Prostate gland (tissue), 2 donors: Measurements from ENCODE around the gene HS1BP3. TPM values are rescaled to one million over a fixed set of nuclear protein-coding genes. Genes with fewer than 3 reads are reported as not detected.

Source experiments
- DNase-seq: peaks from one replicate; pipeline ENCODE4 v3.0.0-alpha.2; 2019; ENCODE audit warnings: low spot score
- H3K27ac ChIP-seq, 2 donors: fragments of 200-600 bp; sonication (generic); 2 replicates each; pipeline ENCODE4 v1.5.1; 2017 to 2019
- H3K27me3 ChIP-seq: fragments of 200-600 bp; sonication (generic); replicated peaks from 2 replicates; pipeline ENCODE4 v1.5.1; 2019; ENCODE audit not compliant: insufficient read depth
- H3K36me3 ChIP-seq, 2 donors: fragments of 200-600 bp; sonication (generic); 1 replicate in 1 of 2; 2 replicates in 1 of 2; pipeline versions ENCODE4 v1.5.1 to v1.8.1; 2017 to 2019
- H3K4me1 ChIP-seq: fragments of 200-600 bp; sonication (generic); replicated peaks from 2 replicates; pipeline ENCODE4 v1.5.1; 2019
- H3K4me3 ChIP-seq, 2 donors: fragments of 200-600 bp; sonication (generic); 2 replicates each; pipeline ENCODE4 v1.5.1; 2017 to 2019
- H3K9me3 ChIP-seq: fragments of 200-600 bp; sonication (generic); 2 replicates; pipeline ENCODE4 v1.5.1; 2017
- CTCF ChIP-seq, 4 experiments: fragments of 200-600 bp in 2 of 4; fragments of 450-650 bp in 2 of 4; sonication (generic) in 2 of 4; IDR thresholded peaks; 1 replicate in 3 of 4; 2 replicates in 1 of 4; pipeline ENCODE4 v1.5.1; 2016 to 2019; ENCODE audit warnings: antibody characterized with exemption in 4 of 4, mild to moderate bottlenecking in 2 of 4, moderate library complexity in 2 of 4
- POLR2A ChIP-seq: fragments of 450-650 bp; IDR thresholded peaks from one replicate; pipeline ENCODE4 v1.6.1; 2016; ENCODE audit warnings: antibody characterized with exemption, mild to moderate bottlenecking
- POLR2AphosphoS5 ChIP-seq: sonication (generic); formaldehyde crosslinking; IDR thresholded peaks from one replicate; pipeline ENCODE4 v1.6.1; 2017; ENCODE audit warnings: antibody characterized with exemption
- WGBS: methylation state at CpG from one replicate; pipeline ENCODE4 v1.1.5; 2018; 5-methylcytosine and 5-hydroxymethylcytosine counted together
- intact Hi-C: fragments of 100-400 bp; cut with DNase I; formaldehyde crosslinking; loops from one replicate; pipeline ENCODE4 v1.14.2; 2022
- total RNA-seq, 2 donors: library from RNA; depleted of rRNA; stranded (reverse); fragments of >200 nt; gene quantifications; one replicate each; pipeline ENCODE4 v1.1.0, GENCODE V29; 2016

The HS1BP3 gene
- total RNA-seq, 2 donors from 2014 or later = 29.9 to 39.4 TPM

DNA sequence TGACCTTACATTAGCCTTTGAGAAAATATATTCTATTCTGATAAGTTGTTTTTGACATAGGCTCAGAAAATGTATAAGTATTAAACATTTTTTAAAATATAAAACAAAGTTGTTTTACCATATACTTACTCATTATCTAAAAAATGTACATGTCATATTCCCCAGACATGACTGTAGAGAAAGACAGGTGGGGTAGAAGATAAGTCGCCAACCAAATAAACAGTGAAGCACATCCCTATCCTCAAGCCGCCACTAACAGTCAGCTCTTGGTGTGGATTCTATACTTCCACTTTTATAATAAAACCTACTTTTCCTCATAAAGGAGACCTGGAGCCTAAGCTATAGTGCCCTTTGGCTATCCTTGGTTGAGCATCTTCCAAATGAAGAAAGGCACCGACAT, 42.4 kb upstream of the HS1BP3 start:
- Histone ChIP-seq H3K9me3 (no peaks in the 10 kb centered on the region), H3K4me3 (no peak overlapping the region), H3K27me3 (no peaks in the 10 kb centered on the region), H3K27ac (no peak overlapping the region), H3K36me3 (no peaks in the 10 kb centered on the region), H3K4me1 (no peaks in the 10 kb centered on the region)
- intact Hi-C loops = no loop called here
- DNase-seq = no peak
- no peak for TF ChIP-seq POLR2A
- TF ChIP-seq CTCF (IDR thresholded peaks at IDR 0.05) = no peak
- TF ChIP-seq POLR2AphosphoS5 = no peak
- 100% methylated on average over 3 of the region's 3 CpGs for WGBS

GRCh38 chr2:20692081-20692480, 41.2 kb upstream of the HS1BP3 start:
- WGBS = 88% methylated on average over 2 of the region's 2 CpGs

GRCh38 chr2:20691076-20691734, 40.3 kb upstream of the HS1BP3 start:
- H3K4me3 ChIP-seq = no peak overlapping the region
- TF ChIP-seq POLR2AphosphoS5 (no peak), CTCF (IDR thresholded peaks at IDR 0.05) (no peak), POLR2A (no peak)
- H3K4me1 ChIP-seq = no peaks in the 10 kb centered on the region
- no peak for DNase-seq
- WGBS = 90% methylated on average over 6 of the region's 6 CpGs
- intact Hi-C loops = no loop called here
- no peaks in the 10 kb centered on the region for H3K9me3 ChIP-seq
- no peaks in the 10 kb centered on the region for H3K27me3 ChIP-seq
- no peaks in the 10 kb centered on the region for H3K36me3 ChIP-seq
- no peak overlapping the region for H3K27ac ChIP-seq

More at GRCh38 chr2:20692081-20692480, 41.2 kb upstream of the HS1BP3 start:
- Histone ChIP-seq H3K4me3 (no peak overlapping the region), H3K9me3 (no peaks in the 10 kb centered on the region), H3K36me3 (no peaks in the 10 kb centered on the region), H3K27ac (no peak overlapping the region), H3K27me3 (no peaks in the 10 kb centered on the region), H3K4me1 (no peaks in the 10 kb centered on the region)
- TF ChIP-seq CTCF (IDR thresholded peaks at IDR 0.05) (no peak), POLR2A (no peak), POLR2AphosphoS5 (no peak)
- no peak for DNase-seq
- intact Hi-C loops = no loop called here

DNA sequence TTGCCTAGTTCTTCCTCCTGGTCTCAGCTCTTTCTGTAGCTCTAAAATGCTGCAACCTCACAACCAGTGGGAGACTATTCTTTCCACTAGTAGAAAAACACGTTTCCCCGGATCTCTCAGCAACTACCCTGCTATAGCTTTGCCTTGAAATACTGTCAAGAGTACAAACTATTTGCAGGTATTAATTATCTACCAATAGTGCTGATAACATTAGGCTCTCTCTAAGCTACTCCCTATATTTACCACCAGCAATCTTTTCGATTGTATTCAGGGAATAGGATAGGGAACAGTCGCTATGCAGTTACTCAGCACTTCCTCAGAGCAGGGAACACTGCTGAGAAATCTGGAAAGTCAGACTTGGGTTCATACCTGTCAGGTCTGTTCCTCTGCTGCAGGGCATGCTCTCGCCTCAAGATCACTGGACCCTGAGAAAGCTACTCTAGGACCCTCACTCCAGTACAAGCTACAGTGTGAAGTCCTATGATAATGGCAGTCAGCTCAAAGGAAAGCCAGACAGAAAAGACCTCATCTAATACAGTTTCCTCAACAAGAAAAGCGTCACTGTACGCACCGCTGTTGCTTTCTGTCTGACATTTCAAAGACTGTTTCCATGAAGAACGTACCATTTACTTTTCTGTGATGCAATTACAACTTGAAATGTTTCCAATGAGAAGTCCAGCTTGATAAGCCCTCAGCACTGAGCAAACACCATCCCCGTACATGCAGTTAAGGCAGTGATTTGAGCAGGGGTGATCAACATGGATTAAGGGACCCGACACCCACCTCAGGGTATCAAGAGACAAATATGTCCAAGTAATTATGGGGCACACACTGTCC, 38.7 kb upstream of the HS1BP3 start:
- no peak overlapping the region for H3K4me3 ChIP-seq
- no peaks in the 10 kb centered on the region for H3K9me3 ChIP-seq
- TF ChIP-seq POLR2AphosphoS5 (no peak), CTCF (IDR thresholded peaks at IDR 0.05) (no peak)
- WGBS = 82% methylated on average over 11 of the region's 11 CpGs
- no peaks in the 10 kb centered on the region for H3K36me3 ChIP-seq
- H3K4me1 ChIP-seq = no peaks in the 10 kb centered on the region
- intact Hi-C loops = no loop called here
- H3K27me3 ChIP-seq = no peaks in the 10 kb centered on the region
- H3K27ac ChIP-seq = no peak overlapping the region
- DNase-seq = no peak
